Fibroblast of villous mesenchyme (primary cell): ENCODE data around the gene ZBTB21. TPM values are rescaled to one million over a fixed set of nuclear protein-coding genes. Genes with fewer than 3 reads are reported as not detected.

Source experiments
- DNase-seq: peaks from one replicate; pipeline ENCODE4 v3.0.0-alpha.2; 2010; ENCODE audit warnings: low read depth
- H3K4me3 ChIP-seq: 2 replicates; pipeline ENCODE4 v1.5.1; 2011; ENCODE audit warnings: low read depth, mild to moderate bottlenecking, low read length
- CTCF ChIP-seq: IDR thresholded peaks from 2 replicates; pipeline ENCODE4 v1.5.1; 2012; ENCODE audit warnings: low read depth, mild to moderate bottlenecking, low read length; ENCODE audit not compliant: insufficient read depth
- total RNA-seq: library from RNA; depleted of rRNA; stranded (reverse); fragments of >200 nt; gene quantifications from 2 replicates; pipeline ENCODE4 v1.2.3, GENCODE V29; 2012

ZBTB21 gene
- total RNA-seq, 1 donor = 19.0 TPM

GRCh38 chr21:41966041-41966833 is 43.9 kb downstream of the ZBTB21 start:
- no peak overlapping the region for H3K4me3 ChIP-seq
- no peak for TF ChIP-seq CTCF
- no peak for DNase-seq

GRCh38 chr21:41965461-41966013 is 44.6 kb downstream of the ZBTB21 start:
- DNase-seq = no peak
- TF ChIP-seq CTCF = no peak
- H3K4me3 ChIP-seq = no peak overlapping the region

- TF ChIP-seq CTCF = no peak
- H3K4me3 ChIP-seq = no peak overlapping the region
- DNase-seq = no peak
Observed at GRCh38 chr21:41965045-41965444, 45.1 kb downstream of the ZBTB21 start.

- no peak overlapping the region for H3K4me3 ChIP-seq
- no peak for DNase-seq
- no peak for TF ChIP-seq CTCF
Observed at GRCh38 chr21:41964171-41964570, 46.0 kb downstream of the ZBTB21 start.

- no peak overlapping the region for H3K4me3 ChIP-seq
- peak; percentile 44 for DNase-seq
- no peak for TF ChIP-seq CTCF
Observed at GRCh38 chr21:41962425-41962966, 47.7 kb downstream of the ZBTB21 start.

- DNase-seq = no peak
- no peak for TF ChIP-seq CTCF
Observed at GRCh38 chr21:41961753-41962152, 48.4 kb downstream of the ZBTB21 start.

More at GRCh38 chr21:41961753-41962152, 48.4 kb downstream of the ZBTB21 start:
- no peak overlapping the region for H3K4me3 ChIP-seq
